Stimulated activated naive CD4-positive, alpha-beta T cell treated with Interleukin-2 at 50 U/mL for 16 hours (primary cell): ENCODE data around the gene STK11.

Experiments used
- DNase-seq: peaks from one replicate; lab custom pipeline; 2025; lab: John Stamatoyannopoulos, UW

Gene STK11

DNA sequence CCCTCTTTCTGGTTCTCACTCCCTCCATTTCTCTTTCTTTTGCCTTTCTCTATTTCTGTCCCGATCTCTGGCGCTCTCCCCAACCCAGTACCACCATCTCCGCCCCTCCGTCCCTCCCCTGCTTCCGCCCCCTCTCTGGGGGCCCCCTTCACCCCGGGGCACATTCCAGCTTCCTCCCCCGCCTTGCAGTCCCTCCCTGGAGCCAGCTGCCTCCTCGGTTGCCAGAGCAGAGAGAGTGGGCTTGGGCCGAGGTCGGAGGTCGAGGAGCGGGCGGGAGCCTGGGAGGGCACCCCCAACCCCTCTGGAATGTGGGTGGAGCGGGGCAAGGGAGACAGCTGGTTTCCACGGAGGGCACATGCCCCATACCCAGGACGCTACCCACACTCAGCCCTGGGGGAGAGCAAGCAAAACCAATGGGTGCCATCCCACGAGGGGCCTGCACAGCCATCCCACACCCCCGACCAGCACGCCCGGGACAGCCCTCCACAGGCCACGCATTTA, 57.1 kb downstream of the STK11 start:
- DNase-seq: no peak

DNA sequence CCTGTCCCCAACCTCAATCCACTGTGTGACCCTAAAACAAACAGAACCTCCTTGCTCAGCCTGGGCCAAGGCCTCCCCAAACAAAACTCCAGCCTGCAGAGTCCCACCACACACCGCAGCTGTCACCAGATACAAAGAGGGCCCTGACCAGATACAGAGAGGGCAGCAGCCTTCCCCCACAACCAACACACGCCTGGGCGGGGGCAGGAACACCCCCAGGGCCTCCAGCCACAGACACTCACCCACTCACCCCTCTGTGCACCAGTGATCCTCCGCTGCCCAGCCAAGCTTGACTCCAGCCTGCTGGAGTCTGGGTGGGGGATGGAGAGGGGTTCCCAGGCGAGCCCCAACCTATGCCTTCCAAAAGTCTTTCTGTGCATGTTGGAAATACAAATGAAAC, 57.6 kb downstream of the STK11 start:
- no peak for DNase-seq

DNA sequence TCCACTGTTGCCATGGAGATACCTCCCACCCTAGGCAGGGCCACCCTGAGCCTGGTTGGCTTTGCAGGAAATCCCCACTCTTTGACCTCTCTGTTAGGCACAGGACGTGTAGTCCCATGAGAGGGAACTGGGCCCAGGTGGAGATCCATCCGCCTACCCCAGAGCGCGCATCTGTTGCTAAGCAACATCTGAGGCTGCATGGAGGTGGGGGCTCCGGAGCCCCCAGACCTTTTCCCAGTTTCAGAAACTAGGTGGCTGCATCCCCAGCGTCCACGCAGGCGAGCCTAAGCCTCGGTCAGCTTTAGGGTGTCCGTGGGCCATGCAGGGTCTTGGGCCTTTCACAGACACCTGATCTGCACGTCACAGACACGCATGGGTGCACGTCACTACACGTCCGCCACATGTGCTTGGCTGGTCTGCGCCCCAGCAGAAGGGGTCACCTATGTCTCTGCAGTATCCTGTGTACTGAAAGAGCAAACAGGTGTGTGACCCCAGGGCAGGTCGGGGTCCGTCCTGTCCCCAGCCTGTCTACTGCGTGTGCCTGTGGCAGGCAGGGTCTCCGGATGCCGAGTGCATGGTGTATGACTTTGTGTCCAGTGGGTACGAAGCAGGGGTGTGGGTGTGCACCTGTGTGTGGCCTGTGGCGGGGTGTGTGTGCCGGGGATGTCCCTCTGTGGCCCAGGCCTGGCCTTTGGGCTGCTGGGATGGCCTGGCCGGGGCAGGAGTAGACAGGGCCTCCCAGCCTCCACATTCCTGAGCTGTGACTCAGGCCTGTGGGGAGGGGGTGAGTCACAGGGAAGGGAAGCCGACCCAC, 59.4 kb downstream of the STK11 start:
- DNase-seq: no peak

DNA sequence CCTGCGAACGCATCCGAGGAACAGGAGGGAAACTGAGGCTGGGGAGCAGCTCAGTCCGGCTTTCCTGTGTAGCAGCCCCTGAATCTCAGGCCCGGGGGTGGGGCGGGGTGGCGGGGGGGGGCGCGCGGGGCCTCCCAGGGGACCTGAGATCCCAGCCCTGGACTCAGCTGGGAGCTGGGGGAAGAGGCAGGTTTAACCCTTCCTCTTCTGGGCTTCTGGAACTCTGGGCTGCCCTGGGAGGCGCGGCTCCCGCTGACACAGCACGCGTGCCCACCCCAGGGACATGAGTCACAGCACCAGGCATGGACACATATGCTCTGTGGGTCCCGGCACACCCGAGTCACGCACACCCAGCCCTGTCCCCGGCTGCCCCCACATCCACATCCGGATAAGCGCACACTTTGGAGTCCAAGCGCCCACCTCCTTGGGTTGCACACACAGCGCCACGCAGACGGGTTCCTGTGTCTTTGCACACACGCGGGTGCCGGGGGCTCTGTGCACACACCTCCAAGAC, 60.1 kb downstream of the STK11 start:
- peak; percentile 33 for DNase-seq

DNA sequence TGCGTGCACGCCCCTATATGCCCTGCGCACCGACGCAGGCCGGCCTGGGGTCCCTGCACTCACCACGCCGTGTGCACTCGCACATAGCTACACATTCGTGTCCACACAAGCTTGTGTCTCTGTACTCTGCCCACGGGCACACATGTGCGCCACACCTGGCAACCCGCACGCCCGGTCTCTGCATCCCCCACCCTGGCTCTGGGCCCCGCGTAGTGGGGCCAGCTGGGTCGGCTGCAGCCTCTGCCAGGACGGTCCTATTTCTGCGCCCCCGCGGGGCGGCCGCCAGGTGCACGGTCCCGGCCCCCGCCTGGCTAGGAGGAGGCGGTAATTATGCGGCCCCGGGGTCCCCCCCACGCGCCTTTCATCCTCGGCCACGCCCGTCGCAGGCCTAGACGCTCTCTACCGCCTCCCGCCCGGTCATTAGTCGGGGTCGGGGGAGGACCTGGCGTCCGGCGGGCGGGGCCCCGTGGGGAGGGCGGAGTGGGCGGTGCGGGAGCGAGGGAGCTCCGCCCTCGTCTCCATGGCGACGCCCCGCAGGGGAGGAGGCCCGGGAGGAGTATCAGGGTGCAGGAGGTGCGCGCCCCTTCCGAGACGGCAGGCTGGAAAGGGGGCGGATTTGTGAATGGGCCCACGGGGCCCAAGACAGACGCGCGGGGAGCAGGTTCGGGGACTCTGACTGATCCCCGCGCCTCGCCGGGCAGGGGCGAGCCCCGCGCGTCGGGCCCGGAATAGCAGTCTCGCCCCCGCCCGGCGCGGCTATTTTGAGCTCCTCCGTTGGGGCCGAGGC, 60.7 kb downstream of the STK11 start:
- DNase-seq: peak; percentile 74

DNA sequence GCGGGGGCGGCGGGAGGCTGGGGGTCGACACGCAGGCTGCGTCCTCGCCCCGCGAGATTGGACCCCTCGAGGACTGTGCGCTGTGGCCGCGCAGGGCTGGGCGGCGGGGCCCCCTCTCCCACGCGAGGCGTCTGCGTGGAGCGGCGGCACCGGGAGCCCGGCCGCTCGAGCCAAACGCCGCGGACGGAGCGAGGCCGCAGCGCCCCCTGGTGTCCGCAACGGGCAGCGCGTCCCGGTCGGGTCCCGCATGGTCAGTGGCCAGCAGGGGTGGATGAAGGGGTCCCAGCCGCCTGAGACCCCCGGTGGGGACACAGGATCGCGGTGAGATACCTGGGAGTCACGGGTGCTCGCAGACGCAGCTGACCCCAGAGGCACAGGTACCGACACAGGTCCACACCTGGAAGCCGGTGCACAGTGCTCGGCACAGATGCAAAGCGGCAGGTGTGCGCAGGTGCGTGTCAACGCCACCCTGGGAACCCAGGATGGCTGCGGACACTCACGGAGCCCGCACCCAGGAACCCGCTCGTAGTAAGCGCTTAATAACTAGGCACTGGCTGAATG, 61.4 kb downstream of the STK11 start:
- peak; percentile 54 for DNase-seq

DNA sequence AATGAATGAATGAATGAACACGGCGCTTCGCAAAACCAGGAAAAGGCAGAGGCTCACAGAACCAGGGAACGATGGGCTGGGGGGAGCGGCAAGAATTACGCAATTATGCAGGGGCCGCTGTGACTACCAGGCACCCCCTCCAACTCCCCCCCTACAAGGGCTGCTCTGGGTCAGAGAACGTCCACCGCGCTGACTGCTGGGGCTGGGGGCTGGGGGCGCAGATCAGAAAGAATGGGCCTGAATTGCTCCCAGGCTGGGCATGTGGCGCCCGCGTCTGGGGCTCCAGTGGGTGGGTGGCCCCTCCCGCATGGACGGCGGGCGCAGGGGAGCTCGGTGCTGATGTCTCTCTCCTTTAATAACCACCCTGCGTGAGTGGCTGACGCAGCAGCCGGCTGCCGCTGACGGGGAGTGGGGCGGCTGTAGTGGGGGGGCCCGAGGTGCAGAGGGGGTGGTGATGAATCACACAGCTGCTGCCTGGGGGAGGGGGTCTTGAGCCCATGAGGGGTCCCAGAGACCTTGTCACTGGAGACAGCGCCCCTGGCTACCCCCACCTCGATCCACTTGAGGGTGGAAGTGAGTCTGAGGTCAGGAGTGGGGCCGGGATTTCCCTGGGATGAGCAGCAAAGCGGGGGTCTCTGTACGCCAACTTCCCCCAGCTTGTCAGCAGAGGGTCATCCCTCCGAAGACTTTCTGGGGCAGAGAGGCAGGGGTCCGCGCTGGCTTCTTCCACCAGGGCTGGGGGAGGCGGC, 62.1 kb downstream of the STK11 start:
- no peak for DNase-seq

DNA sequence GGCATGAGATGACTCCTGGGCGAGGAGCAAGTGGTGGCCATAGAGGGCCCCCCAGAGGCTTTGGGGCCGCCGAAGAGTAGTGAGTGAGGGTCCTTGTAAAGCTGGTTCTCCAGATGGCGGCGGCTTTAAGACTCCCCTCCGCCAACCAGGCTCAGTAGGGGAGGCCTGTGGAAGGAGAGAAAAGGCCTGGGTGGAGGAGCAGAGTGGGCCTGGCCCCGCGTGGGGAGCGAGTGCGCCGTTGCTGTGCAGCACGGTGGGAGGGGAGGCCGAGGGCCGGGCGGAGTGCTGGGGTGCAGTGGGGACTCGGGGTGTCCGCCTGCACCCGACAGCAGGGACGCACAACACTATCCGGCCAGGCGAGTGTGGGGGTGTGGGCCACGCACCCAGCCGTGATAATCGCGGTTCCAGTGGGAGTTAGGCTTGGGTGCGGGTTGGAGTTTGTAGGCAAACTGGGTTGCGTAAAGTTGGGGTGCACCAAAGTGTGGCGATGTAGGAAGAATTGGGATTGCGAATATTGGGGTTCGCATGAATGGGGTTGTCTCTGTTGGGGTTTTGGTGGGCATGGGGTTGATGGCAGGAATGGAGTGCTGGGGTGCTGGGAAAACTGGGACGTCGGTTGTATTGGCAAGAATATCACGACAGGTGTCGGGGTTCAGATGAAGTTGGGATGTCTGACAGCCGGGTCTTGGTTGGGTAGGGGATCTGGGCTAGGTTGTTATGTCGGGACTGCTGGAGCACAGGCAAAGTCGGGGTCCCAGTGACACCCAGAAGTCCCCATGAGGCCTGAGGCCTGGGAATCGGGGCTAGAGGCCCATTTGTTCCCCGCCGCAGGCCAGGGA, 62.9 kb downstream of the STK11 start:
- DNase-seq: no peak

DNA sequence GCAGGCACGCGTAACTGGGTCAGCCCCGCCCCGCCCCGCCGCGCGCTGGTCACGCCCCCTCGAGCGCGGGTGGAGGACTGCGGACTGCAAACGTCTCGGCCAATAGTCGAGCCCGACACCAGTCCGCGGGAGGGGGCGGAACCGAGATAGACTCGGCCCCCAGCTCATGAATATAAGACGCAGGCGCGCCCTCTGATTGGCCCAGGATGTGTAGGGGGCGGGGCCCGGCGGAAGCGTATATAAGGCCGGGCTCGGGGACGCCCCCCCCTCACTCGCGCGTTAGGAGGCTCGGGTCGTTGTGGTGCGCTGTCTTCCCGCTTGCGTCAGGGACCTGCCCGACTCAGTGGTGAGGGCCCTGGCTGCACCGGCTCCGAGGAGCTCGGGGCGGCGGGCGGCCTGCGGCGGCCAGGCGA, 63.5 kb downstream of the STK11 start, which contains the start of gene CIRBP:
CIRBP (plus strand) TSS at position 268 of the 413 bp plus-strand sequence. CDS start 1,602 bp downstream, outside the sequence.
- DNase-seq: peak; percentile 99

DNA sequence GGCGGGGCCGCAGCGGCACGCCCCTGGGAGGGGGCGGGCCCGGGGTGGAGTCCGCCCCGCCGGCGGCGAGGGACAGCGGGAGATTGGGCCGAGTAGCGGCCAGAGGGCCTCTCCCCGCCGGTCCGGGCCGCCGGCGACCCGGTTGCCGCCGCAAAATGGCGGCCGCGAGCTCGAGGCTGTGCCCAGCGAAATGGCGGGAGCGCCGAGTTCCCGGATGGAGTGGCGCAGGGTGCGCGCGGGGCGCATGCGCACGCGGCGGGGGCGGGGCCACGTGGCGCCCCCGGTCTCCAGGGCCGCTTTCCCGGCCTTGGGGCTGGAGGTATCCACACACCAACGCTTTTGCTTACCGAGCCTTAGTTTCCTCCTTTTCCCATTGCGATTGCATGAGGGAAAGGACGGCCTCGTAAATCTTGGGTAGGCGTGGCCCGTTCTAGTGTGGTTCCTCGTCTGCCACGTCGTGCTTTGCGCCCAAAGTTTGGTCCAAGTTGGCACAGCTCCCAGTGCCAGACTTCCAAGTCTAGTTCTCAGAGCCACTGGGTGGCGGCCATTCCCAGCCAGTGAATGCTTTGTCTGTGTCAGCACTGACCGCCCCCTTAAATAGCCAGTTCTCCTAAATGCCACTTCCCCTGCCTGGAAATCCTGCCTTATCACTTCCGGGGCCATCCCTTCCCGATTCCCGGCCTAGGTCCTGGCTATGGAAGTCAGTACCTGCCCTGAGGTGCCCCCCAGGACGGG, 64.1 kb downstream of the STK11 start:
- DNase-seq: peak; percentile 75

DNA sequence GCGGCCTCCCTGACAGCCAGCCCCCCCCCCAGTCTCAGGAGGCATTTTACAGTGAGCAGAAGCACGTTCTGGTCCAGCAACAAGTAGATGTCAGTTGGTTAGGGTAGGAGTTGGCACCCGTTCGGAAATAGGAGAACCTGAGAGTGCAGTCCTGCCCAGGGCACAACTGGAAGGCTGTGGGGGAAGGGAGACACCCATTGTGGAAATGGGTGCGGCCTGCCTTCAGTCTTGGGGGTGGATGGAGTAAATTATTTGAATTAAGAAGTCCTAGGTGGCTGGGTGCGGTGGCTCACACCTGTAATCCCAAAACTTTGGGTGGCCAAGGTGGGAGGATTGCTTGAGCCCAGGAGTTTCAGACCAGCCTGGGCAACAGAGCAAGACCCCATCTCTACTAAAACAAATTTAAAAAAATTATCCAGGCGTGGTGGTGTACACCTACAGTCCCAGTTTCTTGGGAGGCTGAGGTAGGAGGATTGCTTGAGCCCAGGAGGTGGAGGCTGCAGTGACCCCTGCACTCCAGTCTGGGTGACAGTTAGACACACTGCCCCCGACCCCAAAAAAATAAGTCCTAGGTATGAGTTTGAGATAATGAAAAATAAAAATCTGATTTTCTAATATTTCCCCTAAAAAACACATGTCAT, 64.8 kb downstream of the STK11 start:
- DNase-seq: no peak

DNA sequence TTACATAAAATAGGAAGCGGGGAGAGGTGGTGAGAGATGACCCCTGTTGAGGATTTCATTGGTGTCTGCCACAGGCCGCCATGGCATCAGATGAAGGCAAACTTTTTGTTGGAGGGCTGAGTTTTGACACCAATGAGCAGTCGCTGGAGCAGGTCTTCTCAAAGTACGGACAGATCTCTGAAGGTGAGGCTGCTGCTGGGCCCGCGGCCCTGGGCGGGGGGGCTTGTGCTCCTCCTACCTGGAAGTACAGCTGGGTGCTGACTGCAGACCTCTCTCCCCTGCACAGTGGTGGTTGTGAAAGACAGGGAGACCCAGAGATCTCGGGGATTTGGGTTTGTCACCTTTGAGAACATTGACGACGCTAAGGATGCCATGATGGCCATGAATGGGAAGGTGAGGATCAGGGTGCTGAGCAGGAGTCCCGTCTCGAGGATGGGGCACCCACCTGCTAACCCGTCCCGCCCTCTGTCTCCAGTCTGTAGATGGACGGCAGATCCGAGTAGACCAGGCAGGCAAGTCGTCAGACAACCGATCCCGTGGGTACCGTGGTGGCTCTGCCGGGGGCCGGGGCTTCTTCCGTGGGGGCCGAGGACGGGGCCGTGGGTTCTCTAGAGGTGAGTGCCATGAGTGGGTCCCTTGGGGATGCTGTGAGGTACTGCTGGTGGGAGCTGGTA, 65.4 kb downstream of the STK11 start:
- DNase-seq: no peak

DNA sequence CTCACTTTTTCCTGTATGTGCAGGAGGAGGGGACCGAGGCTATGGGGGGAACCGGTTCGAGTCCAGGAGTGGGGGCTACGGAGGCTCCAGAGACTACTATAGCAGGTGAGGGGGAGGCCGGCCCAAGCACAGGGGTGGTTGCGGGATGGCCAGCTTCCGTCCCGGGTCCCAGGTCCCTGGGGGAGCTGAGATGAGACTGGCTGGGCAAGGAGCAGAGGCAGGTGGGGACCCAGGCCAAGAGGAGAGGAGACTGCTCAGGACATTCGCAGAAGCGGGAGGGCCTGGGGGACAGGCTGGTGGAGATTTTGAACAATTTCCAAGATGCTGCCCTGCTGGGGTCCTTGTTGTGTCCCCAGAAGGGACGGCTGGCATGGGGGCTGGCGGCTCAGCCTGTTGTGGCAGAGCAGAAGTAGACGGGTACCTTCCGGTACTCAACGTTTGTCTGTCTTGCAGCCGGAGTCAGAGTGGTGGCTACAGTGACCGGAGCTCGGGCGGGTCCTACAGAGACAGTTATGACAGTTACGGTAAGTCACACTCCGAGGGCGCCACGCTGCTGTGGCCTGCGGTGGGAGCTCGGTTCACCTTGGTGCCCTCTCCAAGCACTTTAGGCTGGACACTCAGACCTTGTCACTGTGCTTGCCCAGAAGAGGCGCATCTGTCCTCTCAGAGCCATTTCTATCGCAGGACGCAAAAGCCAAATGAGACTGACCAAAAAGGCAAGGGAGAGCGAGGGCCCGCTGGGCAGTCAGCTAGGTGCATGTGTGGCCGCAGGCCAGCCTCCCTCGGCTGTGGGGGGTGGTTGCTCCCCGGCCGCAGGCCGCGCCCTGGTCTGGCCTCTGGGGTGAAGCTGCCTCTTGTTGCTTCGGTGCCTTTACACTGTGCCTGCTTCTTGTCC, 66.2 kb downstream of the STK11 start:
- DNase-seq: no peak

DNA sequence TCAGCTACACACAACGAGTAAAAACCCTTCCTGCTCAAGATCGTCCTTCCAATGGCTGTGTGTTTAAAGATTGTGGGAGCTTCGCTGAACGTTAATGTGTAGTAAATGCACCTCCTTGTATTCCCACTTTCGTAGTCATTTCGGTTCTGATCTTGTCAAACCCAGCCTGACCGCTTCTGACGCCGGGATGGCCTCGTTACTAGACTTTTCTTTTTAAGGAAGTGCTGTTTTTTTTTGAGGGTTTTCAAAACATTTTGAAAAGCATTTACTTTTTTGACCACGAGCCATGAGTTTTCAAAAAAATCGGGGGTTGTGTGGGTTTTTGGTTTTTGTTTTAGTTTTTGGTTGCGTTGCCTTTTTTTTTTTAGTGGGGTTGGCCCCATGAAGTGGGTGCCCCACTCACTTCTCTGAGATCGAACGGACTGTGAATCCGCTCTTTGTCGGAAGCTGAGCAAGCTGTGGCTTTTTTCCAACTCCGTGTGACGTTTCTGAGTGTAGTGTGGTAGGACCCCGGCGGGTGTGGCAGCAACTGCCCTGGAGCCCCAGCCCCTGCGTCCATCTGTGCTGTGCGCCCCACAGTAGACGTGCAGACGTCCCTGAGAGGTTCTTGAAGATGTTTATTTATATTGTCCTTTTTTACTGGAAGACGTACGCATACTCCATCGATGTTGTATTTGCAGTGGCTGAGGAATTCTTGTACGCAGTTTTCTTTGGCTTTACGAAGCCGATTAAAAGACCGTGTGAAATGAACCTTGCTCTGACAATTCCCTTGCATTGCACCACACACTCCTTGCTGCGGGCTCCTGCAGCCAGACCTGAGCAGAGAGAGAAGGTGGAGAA, 67.1 kb downstream of the STK11 start:
- no peak for DNase-seq

DNA sequence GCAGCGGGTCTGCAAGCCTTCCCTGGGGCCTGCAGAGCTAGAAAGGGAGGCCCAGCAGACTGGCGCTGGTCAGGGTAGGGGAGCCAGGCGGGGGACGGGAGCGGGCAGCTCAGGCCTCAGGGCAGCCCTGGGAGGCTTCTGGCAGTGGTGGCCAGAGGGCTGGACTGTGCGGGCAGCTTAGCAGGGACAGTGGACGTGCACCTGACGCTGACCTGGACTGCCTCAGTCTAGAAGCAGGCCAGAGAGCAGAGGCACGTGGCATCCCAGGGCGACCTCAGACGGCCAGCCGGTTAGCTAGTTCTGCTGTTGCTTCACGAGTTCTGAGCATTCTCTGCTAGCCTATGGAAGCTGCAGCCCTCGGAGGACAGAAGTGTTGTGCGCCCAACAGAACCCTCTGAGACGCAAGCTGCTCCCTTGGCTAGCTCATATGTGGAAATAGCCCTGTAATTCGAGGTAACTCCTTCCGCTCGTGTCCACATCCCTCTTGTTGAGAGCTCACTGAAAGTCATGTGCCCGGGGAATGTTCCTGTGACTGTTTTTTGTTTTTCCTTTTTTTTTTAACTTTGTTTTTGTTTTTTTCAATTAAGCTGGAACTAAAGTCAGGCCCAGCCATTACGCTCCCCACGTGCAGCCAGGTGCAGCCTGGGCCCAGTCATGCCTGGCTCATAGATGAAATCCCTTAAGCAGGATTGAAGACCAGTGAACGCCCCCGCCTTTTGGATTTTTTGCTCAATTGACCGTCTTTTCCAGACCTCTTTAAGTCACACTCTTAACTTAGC, 67.9 kb downstream of the STK11 start:
- no peak for DNase-seq
